ENCODE data around the gene SYT5.
A peak's percentile ranks its signal among the peaks of the same experiment; 100 is the strongest.

Gene SYT5

GRCh38 chr19:55188625-55189024, 8.5 kb upstream of the SYT5 start:
- no peak overlapping the region for H3K4me3 ChIP-seq (ENCODE audit: low read depth, low read length)
- TF ChIP-seq CTCF (conservative IDR thresholded peaks at IDR 0.05; ENCODE audit: low read depth, low read length): no peak
- DNase-seq (ENCODE audit: low read depth): no peak

- H3K4me3 ChIP-seq (ENCODE audit: low read depth, low read length): no peak overlapping the region
- no peak for TF ChIP-seq CTCF (conservative IDR thresholded peaks at IDR 0.05; ENCODE audit: low read depth, low read length)
- DNase-seq (ENCODE audit: low read depth): no peak
Observed at GRCh38 chr19:55186080-55186479, 6.0 kb upstream of the SYT5 start.

- TF ChIP-seq CTCF (conservative IDR thresholded peaks at IDR 0.05; ENCODE audit: low read depth, low read length): no peak
- H3K4me3 ChIP-seq (ENCODE audit: low read depth, low read length): no peak overlapping the region
- DNase-seq (ENCODE audit: low read depth): no peak
Observed at GRCh38 chr19:55181740-55182139, 1.7 kb upstream of the SYT5 start.

GRCh38 chr19:55178781-55179599, 1.1 kb downstream of the SYT5 start:
- TF ChIP-seq CTCF (conservative IDR thresholded peaks at IDR 0.05; ENCODE audit: low read depth, low read length): no peak
- peak overlapping the region; percentile 47 for H3K4me3 ChIP-seq (ENCODE audit: low read depth, low read length)
- peak; percentile 90 for DNase-seq (ENCODE audit: low read depth)

- no peak overlapping the region for H3K4me3 ChIP-seq (ENCODE audit: low read depth, low read length)
- DNase-seq (ENCODE audit: low read depth): no peak
- TF ChIP-seq CTCF (conservative IDR thresholded peaks at IDR 0.05; ENCODE audit: low read depth, low read length): no peak
Observed at GRCh38 chr19:55176076-55176475, 4.0 kb downstream of the SYT5 start.

- no peak overlapping the region for H3K4me3 ChIP-seq (ENCODE audit: low read depth, low read length)
- DNase-seq (ENCODE audit: low read depth): no peak
- no peak for TF ChIP-seq CTCF (conservative IDR thresholded peaks at IDR 0.05; ENCODE audit: low read depth, low read length)
Observed at GRCh38 chr19:55175117-55175867, 4.8 kb downstream of the SYT5 start.
